GM18499 (cell line): Measurements from ENCODE around the gene MYBL2.
"Not testable (repeated sequence)": the region's sequence is repeated elsewhere in the genome, so short reads cannot be mapped to it uniquely, and the experiment has no call there.

ENCODE experiments used
- ATAC-seq: cut with Tn5 transposase; IDR thresholded peaks from one replicate; pipeline ENCODE4 v1.9.1; 2021; ENCODE audit warnings: moderate number of reproducible peaks; ENCODE audit not compliant: insufficient read depth, unreplicated experiment

Gene MYBL2

GRCh38 chr20:43746344-43747137 is 79.6 kb downstream of the MYBL2 start:
- ATAC-seq, result no peak

GRCh38 chr20:43748274-43748673 is 81.4 kb downstream of the MYBL2 start:
- ATAC-seq, result no peak

- ATAC-seq, result no peak
Measured at GRCh38 chr20:43749734-43750294, 82.9 kb downstream of the MYBL2 start.

GRCh38 chr20:43750774-43751166 is 83.9 kb downstream of the MYBL2 start:
- ATAC-seq, result no peak

- ATAC-seq, result peak; percentile 62
Measured at GRCh38 chr20:43751167-43752050, 84.5 kb downstream of the MYBL2 start.

GRCh38 chr20:43752051-43752360 is 85.1 kb downstream of the MYBL2 start:
- ATAC-seq, result no peak

- peak; percentile 42 for ATAC-seq
Measured at GRCh38 chr20:43752561-43753301, 85.8 kb downstream of the MYBL2 start.

GRCh38 chr20:43755390-43755789 is 88.5 kb downstream of the MYBL2 start:
- no peak for ATAC-seq

- no peak for ATAC-seq
Measured at GRCh38 chr20:43755851-43756250, 88.9 kb downstream of the MYBL2 start.

GRCh38 chr20:43757888-43758287 is 91.0 kb downstream of the MYBL2 start:
- ATAC-seq, result not testable (repeated sequence)

- no peak for ATAC-seq
Measured at GRCh38 chr20:43761386-43762340, 94.7 kb downstream of the MYBL2 start.

- no peak for ATAC-seq
Measured at GRCh38 chr20:43762911-43763310, 96.0 kb downstream of the MYBL2 start.

GRCh38 chr20:43765916-43766315 is 99.0 kb downstream of the MYBL2 start:
- ATAC-seq, result no peak
